Measurements from ENCODE around the gene TTC39C.

TTC39C gene

DNA sequence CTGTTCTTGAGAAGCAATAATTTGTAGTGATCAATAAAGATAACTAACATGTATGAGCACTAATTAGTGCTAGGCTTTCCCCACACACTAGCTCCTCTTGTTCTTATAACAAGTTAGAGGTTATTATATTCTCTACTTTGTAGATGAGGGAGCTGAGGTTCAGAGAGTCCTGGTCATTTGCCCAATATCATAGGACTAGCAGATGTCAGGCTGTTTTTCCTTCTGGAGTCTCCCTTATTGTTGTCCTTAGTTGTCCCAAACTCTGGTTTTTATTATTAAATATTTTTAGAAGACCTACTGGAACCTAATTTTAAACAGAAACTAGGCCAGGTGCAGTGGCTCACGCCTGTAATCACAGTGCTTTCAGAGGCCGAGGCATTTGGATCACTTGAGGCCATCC lies 16.5 kb upstream of the TTC39C start:
- no peak for TF ChIP-seq CTCF (IDR thresholded peaks at IDR 0.05; ENCODE audit: low read depth, low read length)
- Histone ChIP-seq H3K27me3 (ENCODE audit: insufficient read depth, low read depth, severe bottlenecking) (no peaks in the 10 kb centered on the region), H3K4me3 (ENCODE audit: low read depth, low read length) (no peak overlapping the region), H3K9me3 (ENCODE audit: severe bottlenecking) (no peaks in the 10 kb centered on the region), H3K27ac (no peak overlapping the region), H3K36me3 (no peaks in the 10 kb centered on the region)
- no peak for DNase-seq

DNA sequence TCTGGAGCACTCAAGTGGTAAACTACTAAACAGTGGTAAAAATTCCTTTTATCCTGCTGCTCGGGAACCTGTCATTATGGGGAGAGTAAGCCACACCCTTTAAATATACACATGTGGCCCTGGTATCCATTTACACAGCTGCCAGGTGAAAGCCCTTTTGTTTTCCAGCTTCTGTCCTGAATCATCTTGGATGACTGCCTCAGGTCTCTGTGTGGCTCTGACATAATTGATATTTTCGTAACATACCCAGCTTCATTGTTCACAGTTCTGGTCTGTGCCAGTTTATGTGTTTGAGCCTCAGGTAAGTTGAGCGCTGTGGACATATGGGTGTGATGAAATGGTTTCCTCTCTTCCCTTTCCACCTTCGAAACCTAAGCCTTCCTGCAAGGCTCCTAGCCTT lies 15.7 kb upstream of the TTC39C start:
- Histone ChIP-seq H3K27me3 (ENCODE audit: insufficient read depth, low read depth, severe bottlenecking) (no peaks in the 10 kb centered on the region), H3K4me3 (ENCODE audit: low read depth, low read length) (no peak overlapping the region), H3K36me3 (no peaks in the 10 kb centered on the region), H3K9me3 (ENCODE audit: severe bottlenecking) (no peaks in the 10 kb centered on the region), H3K27ac (no peak overlapping the region)
- TF ChIP-seq CTCF (IDR thresholded peaks at IDR 0.05; ENCODE audit: low read depth, low read length) = no peak
- DNase-seq = no peak

- Histone ChIP-seq H3K9me3 (ENCODE audit: severe bottlenecking) (no peaks in the 10 kb centered on the region), H3K4me3 (ENCODE audit: low read depth, low read length) (no peak overlapping the region), H3K27ac (no peak overlapping the region), H3K36me3 (no peaks in the 10 kb centered on the region), H3K27me3 (ENCODE audit: insufficient read depth, low read depth, severe bottlenecking) (no peaks in the 10 kb centered on the region)
- no peak for DNase-seq
- no peak for TF ChIP-seq CTCF (IDR thresholded peaks at IDR 0.05; ENCODE audit: low read depth, low read length)
Observed at GRCh38 chr18:24000613-24001490, 13.7 kb upstream of the TTC39C start.

- TF ChIP-seq CTCF (IDR thresholded peaks at IDR 0.05; ENCODE audit: low read depth, low read length) = 0 out of 2 replicates have a peak, but pooled peaks have one; percentile 4
- Histone ChIP-seq H3K27ac (no peak overlapping the region), H3K9me3 (ENCODE audit: severe bottlenecking) (no peaks in the 10 kb centered on the region), H3K36me3 (no peaks in the 10 kb centered on the region), H3K27me3 (ENCODE audit: insufficient read depth, low read depth, severe bottlenecking) (no peaks in the 10 kb centered on the region), H3K4me3 (ENCODE audit: low read depth, low read length) (no peak overlapping the region)
- no peak for DNase-seq
Observed at GRCh38 chr18:24002479-24002878, 12.1 kb upstream of the TTC39C start.

DNA sequence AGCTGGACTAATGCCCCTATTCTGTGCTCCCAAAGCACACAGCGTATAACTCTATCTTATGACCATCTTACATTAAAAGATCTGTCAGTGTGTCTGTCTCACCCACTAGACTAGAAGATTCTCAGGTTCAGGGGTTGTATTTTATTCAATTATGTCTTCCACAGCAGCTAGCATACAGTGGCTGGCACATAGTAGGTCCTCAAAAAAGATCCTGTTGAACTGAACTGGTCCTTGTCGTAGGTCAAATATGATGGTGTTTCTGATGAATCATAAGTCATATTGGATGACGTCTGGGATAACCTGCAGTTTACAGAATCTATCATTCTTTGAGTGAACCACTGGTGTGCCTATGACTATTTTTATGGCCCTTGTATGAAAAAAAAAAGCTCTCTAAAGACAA lies 11.3 kb upstream of the TTC39C start:
- TF ChIP-seq CTCF (IDR thresholded peaks at IDR 0.05; ENCODE audit: low read depth, low read length) = no peak

More for the DNA sequence above, 11.3 kb upstream of the TTC39C start:
- Histone ChIP-seq H3K27me3 (ENCODE audit: insufficient read depth, low read depth, severe bottlenecking) (no peaks in the 10 kb centered on the region), H3K36me3 (no peaks in the 10 kb centered on the region), H3K27ac (no peak overlapping the region), H3K9me3 (ENCODE audit: severe bottlenecking) (no peaks in the 10 kb centered on the region), H3K4me3 (ENCODE audit: low read depth, low read length) (no peak overlapping the region)
- DNase-seq = no peak
